Osteoblast (primary cell): Measurements from ENCODE around the gene HDAC5. TPM values are rescaled to one million over a fixed set of nuclear protein-coding genes. Genes with fewer than 3 reads are reported as not detected.

Source experiments
- DNase-seq: peaks from one replicate; pipeline ENCODE4 v3.0.0; 2011; ENCODE audit warnings: low spot score, mixed read lengths; ENCODE audit not compliant: insufficient read length; ENCODE audit errors: missing footprints
- H2AFZ ChIP-seq: 2 replicates; pipeline ENCODE4 v1.6.0; 2011; ENCODE audit warnings: mild to moderate bottlenecking, low read length
- H3K27ac ChIP-seq: 2 replicates; pipeline ENCODE4 v1.5.1; 2011; ENCODE audit warnings: mild to moderate bottlenecking, low read depth, low read length, moderate library complexity
- H3K27me3 ChIP-seq: 2 replicates; pipeline ENCODE4 v1.6.0; 2012; ENCODE audit warnings: mild to moderate bottlenecking, control low read depth, inconsistent platforms, low read length, moderate library complexity; ENCODE audit not compliant: insufficient read depth
- H3K36me3 ChIP-seq: 2 replicates; pipeline ENCODE4 v1.5.1; 2011; ENCODE audit warnings: mild to moderate bottlenecking, low read length, control low read depth, moderate library complexity; ENCODE audit not compliant: insufficient read depth
- H3K4me1 ChIP-seq: 2 replicates; pipeline ENCODE4 v1.5.1; 2011; ENCODE audit warnings: mild to moderate bottlenecking, low read length, control low read depth, moderate library complexity; ENCODE audit not compliant: insufficient read depth
- H3K4me2 ChIP-seq: 2 replicates; pipeline ENCODE4 v1.6.0; 2011; ENCODE audit warnings: mild to moderate bottlenecking, low read length; ENCODE audit not compliant: insufficient read depth
- H3K4me3 ChIP-seq: fragments of 200-600 bp; sonication (generic); 3 replicates; pipeline ENCODE4 v1.5.1; 2012; ENCODE audit warnings: mild to moderate bottlenecking, low read length, inconsistent platforms; ENCODE audit not compliant: insufficient read depth
- H3K79me2 ChIP-seq: 2 replicates; pipeline ENCODE4 v1.6.0; 2012; ENCODE audit warnings: mild to moderate bottlenecking, low read length, control low read depth, inconsistent platforms; ENCODE audit not compliant: insufficient read depth
- H3K9me3 ChIP-seq: 2 replicates; pipeline ENCODE4 v1.5.1; 2011; ENCODE audit warnings: low read depth, low read length, control low read depth
- H4K20me1 ChIP-seq: 2 replicates; pipeline ENCODE4 v1.6.0; 2012; ENCODE audit warnings: mild to moderate bottlenecking, low read length, control low read depth; ENCODE audit not compliant: insufficient read depth
- CTCF ChIP-seq: IDR thresholded peaks from 2 replicates; pipeline ENCODE4 v1.5.1; 2011; ENCODE audit warnings: mild to moderate bottlenecking, low read depth, low read length, moderate library complexity; ENCODE audit errors: extremely low read depth
- total RNA-seq: library from RNA; depleted of rRNA; stranded (reverse); fragments of >200 nt; gene quantifications from 2 replicates; pipeline ENCODE4 v1.2.3, GENCODE V29; 2012

HDAC5 gene
- total RNA-seq, 1 donor, result 85.4 TPM

- H3K79me2 ChIP-seq, result peaks cover 62% of the 10 kb centered on the region
- peaks cover 28% of the 10 kb centered on the region for H4K20me1 ChIP-seq
- no peaks in the 10 kb centered on the region for H3K9me3 ChIP-seq
- H3K4me3 ChIP-seq, result peak overlapping the region; percentile 71
- peaks cover 39% of the 10 kb centered on the region for H3K4me1 ChIP-seq
- H2AFZ ChIP-seq, result no peak overlapping the region
- no peaks in the 10 kb centered on the region for H3K36me3 ChIP-seq
- peak overlapping the region; percentile 87 for H3K4me2 ChIP-seq
- peak; percentile 98 for DNase-seq
- H3K27me3 ChIP-seq, result no peaks in the 10 kb centered on the region
- H3K27ac ChIP-seq, result peak overlapping the region; percentile 95
- no peak for TF ChIP-seq CTCF
Measured at GRCh38 chr17:44108440-44109311, 14.8 kb downstream of the HDAC5 start.

DNA sequence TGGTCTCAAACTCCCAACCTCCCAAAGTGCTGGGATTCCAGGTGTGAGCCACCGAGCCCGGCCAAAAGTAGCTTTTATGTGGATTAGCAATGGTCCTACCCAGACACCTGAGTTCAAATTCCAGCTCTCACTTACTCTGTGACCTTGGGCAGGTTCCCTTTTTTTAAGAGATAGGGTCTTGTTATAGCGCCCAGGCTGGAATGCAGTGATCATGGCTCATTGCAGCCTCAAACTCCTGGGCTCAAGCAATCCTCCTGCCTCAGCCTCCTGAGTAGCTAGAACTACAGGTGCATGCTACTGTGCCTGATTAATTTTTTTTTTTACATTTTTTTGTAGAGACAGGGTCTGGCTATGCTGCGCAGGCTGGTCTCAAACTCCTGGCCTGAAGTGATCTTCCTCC lies 16.6 kb downstream of the HDAC5 start:
- H3K79me2 ChIP-seq, result peaks cover 72% of the 10 kb centered on the region
- H3K27ac ChIP-seq, result no peak overlapping the region
- no peak for DNase-seq

GRCh38 chr17:44105941-44106340 lies 17.5 kb downstream of the HDAC5 start:
- H4K20me1 ChIP-seq, result peaks cover 23% of the 10 kb centered on the region
- H3K79me2 ChIP-seq, result peaks cover 77% of the 10 kb centered on the region
- DNase-seq, result no peak
- no peaks in the 10 kb centered on the region for H3K9me3 ChIP-seq
- no peak overlapping the region for H2AFZ ChIP-seq
- no peaks in the 10 kb centered on the region for H3K36me3 ChIP-seq
- no peaks in the 10 kb centered on the region for H3K27me3 ChIP-seq
- no peak overlapping the region for H3K27ac ChIP-seq
- no peak overlapping the region for H3K4me3 ChIP-seq
- no peak for TF ChIP-seq CTCF
- no peak overlapping the region for H3K4me2 ChIP-seq
- peaks cover 37% of the 10 kb centered on the region for H3K4me1 ChIP-seq

More for the DNA sequence above, 16.6 kb downstream of the HDAC5 start:
- Histone ChIP-seq H3K9me3 (no peaks in the 10 kb centered on the region), H3K4me2 (no peak overlapping the region), H4K20me1 (peaks cover 23% of the 10 kb centered on the region), H3K36me3 (no peaks in the 10 kb centered on the region), H3K27me3 (no peaks in the 10 kb centered on the region), H3K4me1 (peaks cover 39% of the 10 kb centered on the region), H3K4me3 (no peak overlapping the region), H2AFZ (no peak overlapping the region)
- no peak for TF ChIP-seq CTCF

GRCh38 chr17:44105483-44105882 lies 18.0 kb downstream of the HDAC5 start:
- Histone ChIP-seq H3K9me3 (no peaks in the 10 kb centered on the region), H3K4me3 (no peak overlapping the region), H3K36me3 (no peaks in the 10 kb centered on the region), H2AFZ (no peak overlapping the region), H3K27ac (no peak overlapping the region), H3K79me2 (peaks cover 73% of the 10 kb centered on the region), H4K20me1 (peaks cover 20% of the 10 kb centered on the region), H3K4me2 (no peak overlapping the region), H3K27me3 (no peaks in the 10 kb centered on the region), H3K4me1 (peaks cover 32% of the 10 kb centered on the region)
- no peak for TF ChIP-seq CTCF
- DNase-seq, result no peak
